T-helper 22 cell (primary cell): ENCODE data around the gene STBD1.
"Not testable (repeated sequence)": the region's sequence is repeated elsewhere in the genome, so short reads cannot be mapped to it uniquely, and the experiment has no call there.

Experiments used
- DNase-seq: peaks from one replicate; pipeline ENCODE4 v3.0.0-alpha.2; 2020; ENCODE audit warnings: low read depth

STBD1 gene

GRCh38 chr4:76305971-76306881 is at the start of gene STBD1:
Gene STBD1, plus strand, starts transcription at chr4:76306733. Its CDS starts 37 bp downstream, at chr4:76306770.
- DNase-seq, result peak; percentile 3

- DNase-seq, result no peak
These were observed 49.6 kb upstream of the STBD1 start for GRCh38 chr4:76256968-76257367.

GRCh38 chr4:76257824-76258223 is 48.7 kb upstream of the STBD1 start:
- no peak for DNase-seq

- no peak for DNase-seq
These were observed 46.0 kb upstream of the STBD1 start for GRCh38 chr4:76260571-76260970.

GRCh38 chr4:76265631-76266218 is 40.8 kb upstream of the STBD1 start:
- no peak for DNase-seq

- no peak for DNase-seq
These were observed 39.9 kb upstream of the STBD1 start for GRCh38 chr4:76266627-76267026.

- DNase-seq, result no peak
These were observed 38.7 kb upstream of the STBD1 start for GRCh38 chr4:76267811-76268210.

- DNase-seq, result no peak
These were observed 36.0 kb upstream of the STBD1 start for GRCh38 chr4:76270244-76271175.

GRCh38 chr4:76271248-76271647 is 35.3 kb upstream of the STBD1 start:
- no peak for DNase-seq

- DNase-seq, result no peak
These were observed 34.5 kb upstream of the STBD1 start for GRCh38 chr4:76272073-76272472.

GRCh38 chr4:76272582-76272981 is 34.0 kb upstream of the STBD1 start:
- no peak for DNase-seq

GRCh38 chr4:76272999-76273398 is 33.5 kb upstream of the STBD1 start:
- no peak for DNase-seq

- no peak for DNase-seq
These were observed 30.9 kb upstream of the STBD1 start for GRCh38 chr4:76275486-76276124.

- no peak for DNase-seq
These were observed 29.7 kb upstream of the STBD1 start for GRCh38 chr4:76276813-76277212.

GRCh38 chr4:76277667-76278066 is 28.9 kb upstream of the STBD1 start:
- DNase-seq, result no peak

- no peak for DNase-seq
These were observed 27.9 kb upstream of the STBD1 start for GRCh38 chr4:76278583-76278982.

- DNase-seq, result no peak
These were observed 27.1 kb upstream of the STBD1 start for GRCh38 chr4:76279462-76279861.

GRCh38 chr4:76280488-76281441 is 25.8 kb upstream of the STBD1 start:
- DNase-seq, result no peak

- not testable (repeated sequence) for DNase-seq
These were observed 24.9 kb upstream of the STBD1 start for GRCh38 chr4:76281594-76281993.

- no peak for DNase-seq
These were observed 23.4 kb upstream of the STBD1 start for GRCh38 chr4:76282941-76283689.
